ENCODE results near the gene CTBP1.

CTBP1 gene

GRCh38 chr4:1266881-1267763 is 18.2 kb upstream of the CTBP1 start:
- no peak for TF ChIP-seq CTCF (conservative IDR thresholded peaks at IDR 0.05; ENCODE audit: low read depth, low read length)
- DNase-seq (ENCODE audit: low read depth): no peak
- no peak overlapping the region for H3K4me3 ChIP-seq (ENCODE audit: low read length)

- H3K4me3 ChIP-seq (ENCODE audit: low read length): no peak overlapping the region
- DNase-seq (ENCODE audit: low read depth): no peak
- TF ChIP-seq CTCF (conservative IDR thresholded peaks at IDR 0.05; ENCODE audit: low read depth, low read length): no peak
These were observed 16.4 kb upstream of the CTBP1 start for GRCh38 chr4:1265351-1265750.

- no peak for TF ChIP-seq CTCF (conservative IDR thresholded peaks at IDR 0.05; ENCODE audit: low read depth, low read length)
- DNase-seq (ENCODE audit: low read depth): no peak
- H3K4me3 ChIP-seq (ENCODE audit: low read length): no peak overlapping the region
These were observed 16.0 kb upstream of the CTBP1 start for GRCh38 chr4:1264942-1265341.

GRCh38 chr4:1261107-1261928 is 12.4 kb upstream of the CTBP1 start:
- no peak for TF ChIP-seq CTCF (conservative IDR thresholded peaks at IDR 0.05; ENCODE audit: low read depth, low read length)
- H3K4me3 ChIP-seq (ENCODE audit: low read length): no peak overlapping the region
- DNase-seq (ENCODE audit: low read depth): no peak

- no peak overlapping the region for H3K4me3 ChIP-seq (ENCODE audit: low read length)
- DNase-seq (ENCODE audit: low read depth): no peak
- TF ChIP-seq CTCF (conservative IDR thresholded peaks at IDR 0.05; ENCODE audit: low read depth, low read length): no peak
These were observed 11.6 kb upstream of the CTBP1 start for GRCh38 chr4:1260418-1261106.

GRCh38 chr4:1259966-1260365 is 11.0 kb upstream of the CTBP1 start:
- DNase-seq (ENCODE audit: low read depth): no peak

More at GRCh38 chr4:1259966-1260365, 11.0 kb upstream of the CTBP1 start:
- no peak overlapping the region for H3K4me3 ChIP-seq (ENCODE audit: low read length)
- TF ChIP-seq CTCF (conservative IDR thresholded peaks at IDR 0.05; ENCODE audit: low read depth, low read length): no peak

All from retinal pigment epithelial cell (primary cell).